Natural killer cell (primary cell): ENCODE data around the gene TBC1D22B. TPM values are rescaled to one million over a fixed set of nuclear protein-coding genes. Genes with fewer than 3 reads are reported as not detected.

Experiments
- ATAC-seq, 3 donors: fragments of 150-1000 bp in 2 of 3; fragments of 200-7000 bp in 1 of 3; cut with Tn5 transposase; 1 replicate in 1 of 3; 2 replicates in 2 of 3; pipeline ENCODE4 v1.10.0; 2021; ENCODE audit warnings: mild to moderate bottlenecking in 2 of 3, moderate library complexity in 2 of 3
- DNase-seq, 2 donors: peaks; one replicate each; pipeline versions ENCODE4 v3.0.0 to v3.0.0-alpha.2; 2013 to 2021; ENCODE audit warnings: mixed read lengths in 1 of 2
- H3K27ac ChIP-seq: one replicate; pipeline ENCODE4 v1.5.1; 2013; ENCODE audit warnings: mild to moderate bottlenecking, low read length
- H3K27me3 ChIP-seq: one replicate; pipeline ENCODE4 v1.6.1; 2013; ENCODE audit warnings: low read length; ENCODE audit not compliant: control insufficient read depth, insufficient read depth
- H3K36me3 ChIP-seq: one replicate; pipeline ENCODE4 v1.6.1; 2013; ENCODE audit warnings: low read length; ENCODE audit not compliant: control insufficient read depth, insufficient read depth
- H3K4me1 ChIP-seq: one replicate; pipeline ENCODE4 v1.6.1; 2013; ENCODE audit warnings: low read length; ENCODE audit not compliant: control insufficient read depth, insufficient read depth
- H3K4me3 ChIP-seq: one replicate; pipeline ENCODE4 v1.5.1; 2013; ENCODE audit warnings: low read length
- H3K9me3 ChIP-seq: one replicate; pipeline ENCODE4 v1.6.1; 2013; ENCODE audit warnings: low read length; ENCODE audit not compliant: control insufficient read depth, insufficient read depth
- H3K27ac Mint-ChIP-seq, 2 donors: one replicate each; pipeline ENCODE4 v1.8.0; 2022; ENCODE audit warnings: mild to moderate bottlenecking in 2 of 2, mixed read lengths in 2 of 2, moderate library complexity in 1 of 2
- H3K27me3 Mint-ChIP-seq, 2 donors: one replicate each; pipeline ENCODE4 v1.8.0; 2022; ENCODE audit warnings: low read depth in 2 of 2, mixed read lengths in 2 of 2
- H3K36me3 Mint-ChIP-seq: one replicate; pipeline ENCODE4 v1.8.0; 2022; ENCODE audit warnings: mixed read lengths
- H3K4me1 Mint-ChIP-seq, 2 donors: one replicate each; pipeline ENCODE4 v1.8.0; 2022; ENCODE audit warnings: mixed read lengths in 2 of 2
- H3K4me3 Mint-ChIP-seq: one replicate; pipeline ENCODE4 v1.8.0; 2022; ENCODE audit warnings: mild to moderate bottlenecking, moderate library complexity, mixed read lengths
- H3K9me3 Mint-ChIP-seq, 2 donors: one replicate each; pipeline ENCODE4 v1.8.0; 2022; ENCODE audit warnings: mixed read lengths in 2 of 2
- WGBS: methylation state at CpG from one replicate; pipeline ENCODE4 v1.1.7; 2013; ENCODE audit warnings: missing lambda C conversion rate; ENCODE audit not compliant: insufficient coverage; 5-methylcytosine and 5-hydroxymethylcytosine counted together
- intact Hi-C: fragments of 100-400 bp; cut with micrococcal nuclease; formaldehyde crosslinking; loops from one replicate; pipeline ENCODE4 v1.14.2; 2022
- total RNA-seq, 4 donors: library from RNA; stranded (reverse); fragments of 120-200 nt in 1 of 4; gene quantifications; one replicate each; pipeline versions ENCODE4 v1.2.3 to v1.2.4, GENCODE V29; 2013 to 2022
- TF ChIP-seq, protein P1 (sequence below): fragments of 200-600 bp; IDR thresholded peaks from one replicate; pipeline ENCODE4 v1.8.0; 2022; ENCODE audit warnings: antibody characterized with exemption

Gene TBC1D22B
- total RNA-seq, 3 donors from 2014 or later (not counting 1 experiment from before 2014, with no cell fraction given), result 8.0 to 12.1 (median 12.0) TPM

- Histone ChIP-seq H3K9me3 (no peaks in the 10 kb centered on the region), H3K27me3 (no peaks in the 10 kb centered on the region), H3K27ac (no peak overlapping the region), H3K4me3 (no peak overlapping the region), H3K36me3 (peaks cover 62% of the 10 kb centered on the region), H3K4me1 (no peaks in the 10 kb centered on the region)
- H3K27me3 Mint-ChIP-seq, result no peaks in the 10 kb centered on the region
- peaks cover 18% of the 10 kb centered on the region for H3K36me3 Mint-ChIP-seq
- DNase-seq (no peak), ATAC-seq (no peak)
- intact Hi-C loops, result no loop called here
- TF ChIP-seq, protein P1, sequence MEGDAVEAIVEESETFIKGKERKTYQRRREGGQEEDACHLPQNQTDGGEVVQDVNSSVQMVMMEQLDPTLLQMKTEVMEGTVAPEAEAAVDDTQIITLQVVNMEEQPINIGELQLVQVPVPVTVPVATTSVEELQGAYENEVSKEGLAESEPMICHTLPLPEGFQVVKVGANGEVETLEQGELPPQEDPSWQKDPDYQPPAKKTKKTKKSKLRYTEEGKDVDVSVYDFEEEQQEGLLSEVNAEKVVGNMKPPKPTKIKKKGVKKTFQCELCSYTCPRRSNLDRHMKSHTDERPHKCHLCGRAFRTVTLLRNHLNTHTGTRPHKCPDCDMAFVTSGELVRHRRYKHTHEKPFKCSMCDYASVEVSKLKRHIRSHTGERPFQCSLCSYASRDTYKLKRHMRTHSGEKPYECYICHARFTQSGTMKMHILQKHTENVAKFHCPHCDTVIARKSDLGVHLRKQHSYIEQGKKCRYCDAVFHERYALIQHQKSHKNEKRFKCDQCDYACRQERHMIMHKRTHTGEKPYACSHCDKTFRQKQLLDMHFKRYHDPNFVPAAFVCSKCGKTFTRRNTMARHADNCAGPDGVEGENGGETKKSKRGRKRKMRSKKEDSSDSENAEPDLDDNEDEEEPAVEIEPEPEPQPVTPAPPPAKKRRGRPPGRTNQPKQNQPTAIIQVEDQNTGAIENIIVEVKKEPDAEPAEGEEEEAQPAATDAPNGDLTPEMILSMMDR, result no peak
- 63% methylated on average over 2 of the region's 3 CpGs for WGBS
- H3K4me3 Mint-ChIP-seq, result no peak overlapping the region
- H3K27ac Mint-ChIP-seq, result no peak overlapping the region
- H3K4me1 Mint-ChIP-seq, result peaks cover 9 to 17% of the 10 kb centered on the region in 2 donors
- no peaks in the 10 kb centered on the region for H3K9me3 Mint-ChIP-seq
Observed at GRCh38 chr6:37283268-37283667, 25.7 kb downstream of the TBC1D22B start.

GRCh38 chr6:37283671-37284151 is 26.1 kb downstream of the TBC1D22B start:
- H3K4me3 Mint-ChIP-seq, result no peak overlapping the region
- no peak overlapping the region for H3K27ac ChIP-seq
- intact Hi-C loops, result no loop called here
- H3K9me3 Mint-ChIP-seq, result no peaks in the 10 kb centered on the region
- TF ChIP-seq, protein P1, result no peak
- H3K9me3 ChIP-seq, result no peaks in the 10 kb centered on the region
- no peaks in the 10 kb centered on the region for H3K27me3 ChIP-seq
- peaks cover 9 to 17% of the 10 kb centered on the region in 2 donors for H3K4me1 Mint-ChIP-seq
- WGBS, result 92% methylated on average over 3 of the region's 3 CpGs
- H3K4me1 ChIP-seq, result no peaks in the 10 kb centered on the region
- no peak overlapping the region for H3K27ac Mint-ChIP-seq
- H3K27me3 Mint-ChIP-seq, result no peaks in the 10 kb centered on the region
- ATAC-seq, result no peak
- DNase-seq, result no peak
- peaks cover 18% of the 10 kb centered on the region for H3K36me3 Mint-ChIP-seq
- no peak overlapping the region for H3K4me3 ChIP-seq
- H3K36me3 ChIP-seq, result peaks cover 63% of the 10 kb centered on the region

DNA sequence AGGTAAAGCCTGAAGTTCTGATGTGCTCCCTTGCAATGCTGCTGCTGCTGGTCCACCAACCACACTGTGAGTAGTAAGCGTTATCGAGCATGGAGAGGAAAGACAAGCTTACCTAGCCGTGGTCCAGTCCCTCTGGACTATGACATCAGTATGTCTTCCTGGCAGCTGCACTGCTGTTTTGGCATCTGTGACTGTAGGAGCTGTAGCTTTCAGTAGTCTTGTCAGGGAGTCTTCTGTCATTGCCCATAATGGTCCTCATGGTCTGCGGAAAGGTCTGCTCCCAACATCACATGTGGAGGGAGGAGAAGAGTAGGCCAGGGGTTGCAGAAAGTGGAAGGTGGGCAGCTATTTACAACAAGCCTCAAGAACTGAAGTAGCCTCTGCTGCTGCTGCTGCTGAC is 27.2 kb downstream of the TBC1D22B start:
- 89% methylated on average over 4 of the region's 4 CpGs for WGBS
- TF ChIP-seq, protein P1, result no peak
- DNase-seq, result no peak
- H3K4me1 Mint-ChIP-seq, result peaks cover 11 to 18% of the 10 kb centered on the region in 2 donors
- Histone ChIP-seq H3K36me3 (peaks cover 63% of the 10 kb centered on the region), H3K9me3 (no peaks in the 10 kb centered on the region), H3K4me3 (no peak overlapping the region), H3K27ac (no peak overlapping the region), H3K4me1 (peaks cover 2% of the 10 kb centered on the region), H3K27me3 (no peaks in the 10 kb centered on the region)
- ATAC-seq, result no peak
- peaks cover 18% of the 10 kb centered on the region for H3K36me3 Mint-ChIP-seq
- H3K27me3 Mint-ChIP-seq, result no peaks in the 10 kb centered on the region
- no peak overlapping the region for H3K27ac Mint-ChIP-seq
- H3K4me3 Mint-ChIP-seq, result no peak overlapping the region
- intact Hi-C loops, result no loop called here
- no peaks in the 10 kb centered on the region for H3K9me3 Mint-ChIP-seq

DNA sequence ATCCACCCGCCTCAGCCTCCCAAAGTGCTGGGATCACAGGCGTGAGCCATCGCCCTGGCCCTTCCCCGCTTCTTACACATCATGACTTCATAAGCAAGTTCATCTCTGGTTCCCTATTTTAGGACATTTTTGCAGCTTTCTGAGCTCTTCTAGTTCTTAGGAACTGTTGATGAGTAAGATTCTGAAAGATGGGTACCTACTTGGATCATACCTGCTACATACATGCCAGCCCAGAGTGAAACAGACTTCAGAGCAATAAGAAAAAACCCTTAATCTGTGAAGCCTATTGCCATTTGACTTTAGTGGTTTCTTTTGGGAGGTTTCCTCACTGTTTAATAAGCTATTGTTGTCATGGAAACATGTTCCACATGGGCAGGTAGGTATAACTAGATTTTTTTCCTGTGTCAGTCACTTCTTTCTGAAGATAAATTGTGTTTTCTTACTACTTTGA is 28.3 kb downstream of the TBC1D22B start:
- Histone ChIP-seq H3K4me3 (no peak overlapping the region), H3K27ac (no peak overlapping the region), H3K4me1 (peaks cover 9% of the 10 kb centered on the region), H3K9me3 (no peaks in the 10 kb centered on the region), H3K27me3 (no peaks in the 10 kb centered on the region), H3K36me3 (peaks cover 58% of the 10 kb centered on the region)
- WGBS, result 94% methylated on average over 4 of the region's 4 CpGs
- no peaks in the 10 kb centered on the region for H3K27me3 Mint-ChIP-seq
- TF ChIP-seq, protein P1, result no peak
- no peak overlapping the region for H3K27ac Mint-ChIP-seq
- intact Hi-C loops, result no loop called here
- DNase-seq (no peak), ATAC-seq (no peak)
- H3K9me3 Mint-ChIP-seq, result no peaks in the 10 kb centered on the region
- H3K36me3 Mint-ChIP-seq, result peaks cover 18% of the 10 kb centered on the region
- H3K4me1 Mint-ChIP-seq, result peaks cover 11 to 20% of the 10 kb centered on the region in 2 donors
- no peak overlapping the region for H3K4me3 Mint-ChIP-seq
